OCI-LY1 (cell line): ENCODE data around the gene SKP1.

ENCODE experiments used
- EZH2 ChIP-seq: fragments of 200-600 bp; sonication (generic), shearing (Covaris generic); IDR thresholded peaks from 2 replicates; pipeline ENCODE4 v1.8.0; 2017; ENCODE audit warnings: borderline replicate concordance, mixed run types, mild to moderate bottlenecking, antibody characterized with exemption, low read length, moderate library complexity, mixed read lengths
- TF ChIP-seq, protein P1 (sequence below): fragments of 200-600 bp; sonication (generic), shearing (Covaris generic); IDR thresholded peaks from 2 replicates; pipeline ENCODE4 v1.5.1; 2017; ENCODE audit warnings: mild to moderate bottlenecking, antibody characterized with exemption, low read length, moderate library complexity, mixed read lengths

DNA sequence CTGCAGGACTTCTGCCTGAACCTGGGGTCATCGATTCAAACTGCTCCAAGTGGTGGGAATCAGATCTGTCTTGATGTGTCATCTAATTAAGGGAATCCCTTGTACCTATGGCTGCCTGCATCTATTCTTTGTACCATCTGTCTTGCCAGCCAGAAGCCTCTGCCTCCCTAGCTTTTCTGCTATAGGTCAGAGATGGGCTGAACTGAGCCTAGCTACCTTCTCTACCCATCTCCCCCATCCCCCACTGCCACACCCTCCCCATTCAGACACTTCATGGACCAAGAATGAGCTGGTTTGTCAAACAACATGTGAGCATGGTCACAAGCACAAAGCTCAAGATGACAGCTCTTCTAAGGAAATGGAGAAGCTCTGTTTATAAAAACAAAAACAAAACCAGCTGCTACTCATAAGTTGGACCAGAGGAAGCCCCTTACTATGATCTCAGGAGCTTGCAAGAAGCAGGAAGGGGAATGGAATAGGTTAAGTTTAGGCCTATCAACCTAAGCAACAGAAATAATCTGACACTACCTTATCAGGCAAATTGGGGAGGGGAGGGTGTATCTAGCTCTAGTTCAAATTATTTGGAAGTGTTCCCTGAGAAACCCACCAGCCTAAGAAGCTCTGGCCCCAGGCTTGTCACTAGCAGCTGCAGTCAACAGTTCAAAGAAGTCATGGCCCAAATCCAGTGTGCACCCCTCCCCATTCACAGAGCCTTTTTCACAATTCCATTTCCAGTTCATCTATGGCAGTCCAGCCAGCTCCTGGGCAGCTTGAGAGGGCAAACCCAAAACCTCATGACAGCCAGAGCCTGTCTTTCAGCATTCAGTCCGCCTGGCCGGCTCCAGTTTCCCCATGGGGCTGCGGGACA, 29.9 kb downstream of the SKP1 start:
- no peak for TF ChIP-seq EZH2
- TF ChIP-seq, protein P1, sequence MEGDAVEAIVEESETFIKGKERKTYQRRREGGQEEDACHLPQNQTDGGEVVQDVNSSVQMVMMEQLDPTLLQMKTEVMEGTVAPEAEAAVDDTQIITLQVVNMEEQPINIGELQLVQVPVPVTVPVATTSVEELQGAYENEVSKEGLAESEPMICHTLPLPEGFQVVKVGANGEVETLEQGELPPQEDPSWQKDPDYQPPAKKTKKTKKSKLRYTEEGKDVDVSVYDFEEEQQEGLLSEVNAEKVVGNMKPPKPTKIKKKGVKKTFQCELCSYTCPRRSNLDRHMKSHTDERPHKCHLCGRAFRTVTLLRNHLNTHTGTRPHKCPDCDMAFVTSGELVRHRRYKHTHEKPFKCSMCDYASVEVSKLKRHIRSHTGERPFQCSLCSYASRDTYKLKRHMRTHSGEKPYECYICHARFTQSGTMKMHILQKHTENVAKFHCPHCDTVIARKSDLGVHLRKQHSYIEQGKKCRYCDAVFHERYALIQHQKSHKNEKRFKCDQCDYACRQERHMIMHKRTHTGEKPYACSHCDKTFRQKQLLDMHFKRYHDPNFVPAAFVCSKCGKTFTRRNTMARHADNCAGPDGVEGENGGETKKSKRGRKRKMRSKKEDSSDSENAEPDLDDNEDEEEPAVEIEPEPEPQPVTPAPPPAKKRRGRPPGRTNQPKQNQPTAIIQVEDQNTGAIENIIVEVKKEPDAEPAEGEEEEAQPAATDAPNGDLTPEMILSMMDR: no peak
